IMR-90 (cell line): Measurements from ENCODE around the gene LRP1B. TPM values are rescaled to one million over a fixed set of nuclear protein-coding genes. Genes with fewer than 3 reads are reported as not detected.
A peak's percentile ranks its signal among the peaks of the same experiment; 100 is the strongest.

Experiments used
- ATAC-seq: fragments of 200-7000 bp; cut with Tn5 transposase; 2 replicates; pipeline ENCODE4 v1.9.1; 2020; ENCODE audit warnings: low read depth, mild to moderate bottlenecking, moderate library complexity
- BruUV-seq: library from RNA; stranded (reverse); fragments of 400-500 nt; replicated peaks from 2 replicates; lab custom pipeline; 2021; lab: Mats Ljungman, UMichigan
- CTCF ChIA-PET: fragments of 300-600 bp; formaldehyde crosslinking; extraction: SDS; loops from one replicate; lab custom pipeline; 2021; ENCODE audit warnings: antibody characterized with exemption; lab: Yijun Ruan, JAX
- POLR2A ChIA-PET: fragments of 300-600 bp; sonication (Branson Sonifier 250); formaldehyde crosslinking; loops from one replicate; lab custom pipeline; 2022; ENCODE audit warnings: antibody characterized with exemption; ENCODE audit not compliant: unreplicated experiment; lab: Charles Lee
- DNase-seq: peaks from one replicate; pipeline ENCODE4 v3.0.0; 2013
- H2AFZ ChIP-seq: replicated peaks from 2 replicates; pipeline ENCODE3; 2013; ENCODE audit warnings: low read length, mild to moderate bottlenecking; ENCODE audit not compliant: poor library complexity
- H2AK5ac ChIP-seq: 2 replicates; pipeline ENCODE4 v1.6.1; 2013; ENCODE audit warnings: low read depth, low read length, inconsistent platforms
- H2AK9ac ChIP-seq: replicated peaks from 2 replicates; pipeline ENCODE3; 2013; ENCODE audit warnings: mild to moderate bottlenecking, low read depth, low read length, moderate library complexity; ENCODE audit not compliant: poor library complexity
- H2BK120ac ChIP-seq: 2 replicates; pipeline ENCODE4 v1.6.1; 2013; ENCODE audit warnings: low read depth, low read length, inconsistent platforms
- H2BK15ac ChIP-seq: 3 replicates; pipeline ENCODE4 v1.6.1; 2013; ENCODE audit warnings: low read depth, low read length, inconsistent platforms
- H2BK20ac ChIP-seq: 2 replicates; pipeline ENCODE4 v1.6.1; 2013; ENCODE audit warnings: low read depth, mild to moderate bottlenecking, inconsistent platforms, low read length, moderate library complexity
- H2BK5ac ChIP-seq: 2 replicates; pipeline ENCODE4 v1.6.1; 2013; ENCODE audit warnings: mild to moderate bottlenecking, low read depth, low read length, inconsistent platforms; ENCODE audit not compliant: poor library complexity, severe bottlenecking
- H3K14ac ChIP-seq: replicated peaks from 2 replicates; pipeline ENCODE4 v1.6.1; 2013; ENCODE audit warnings: low read depth, low read length, inconsistent platforms
- H3K18ac ChIP-seq: 2 replicates; pipeline ENCODE4 v1.6.1; 2013; ENCODE audit warnings: low read depth, low read length, control low read depth
- H3K23ac ChIP-seq: 2 replicates; pipeline ENCODE4 v1.6.1; 2013; ENCODE audit warnings: low read depth, low read length, inconsistent platforms
- H3K27ac ChIP-seq: 2 replicates; pipeline ENCODE4 v1.5.1; 2013; ENCODE audit warnings: mild to moderate bottlenecking, control low read depth, low read length; ENCODE audit not compliant: insufficient read depth
- H3K27me3 ChIP-seq: 2 replicates; pipeline ENCODE4 v1.6.1; 2013; ENCODE audit warnings: low read length; ENCODE audit not compliant: control insufficient read depth, insufficient read depth
- H3K36me3 ChIP-seq: 2 replicates; pipeline ENCODE4 v1.6.1; 2013; ENCODE audit warnings: low read length, mixed read lengths; ENCODE audit not compliant: control insufficient read depth, insufficient read depth
- H3K4ac ChIP-seq: 2 replicates; pipeline ENCODE4 v1.6.1; 2013; ENCODE audit warnings: low read depth, low read length, inconsistent platforms
- H3K4me1 ChIP-seq: 2 replicates; pipeline ENCODE4 v1.6.1; 2013; ENCODE audit warnings: low read length, mixed read lengths; ENCODE audit not compliant: control insufficient read depth, insufficient read depth
- H3K4me2 ChIP-seq: 2 replicates; pipeline ENCODE4 v1.6.1; 2013; ENCODE audit warnings: low read depth, mild to moderate bottlenecking, control low read depth, low read length, moderate library complexity
- H3K4me3 ChIP-seq: 2 replicates; pipeline ENCODE4 v1.5.1; 2013; ENCODE audit warnings: low read depth, mild to moderate bottlenecking, control low read depth, low read length, moderate library complexity; ENCODE audit not compliant: insufficient read depth
- H3K56ac ChIP-seq: 2 replicates; pipeline ENCODE4 v1.6.1; 2013; ENCODE audit warnings: low read length, inconsistent platforms; ENCODE audit not compliant: insufficient read depth; ENCODE audit errors: extremely low read depth
- H3K79me1 ChIP-seq, 2 experiments: 2 replicates each; pipeline ENCODE4 v1.6.1; 2013; ENCODE audit warnings: low read length in 2 of 2, inconsistent platforms in 1 of 2, low read depth in 1 of 2
- H3K9ac ChIP-seq: 2 replicates; pipeline ENCODE4 v1.6.1; 2013; ENCODE audit warnings: low read depth, low read length, control low read depth
- H3K9me1 ChIP-seq: 2 replicates; pipeline ENCODE4 v1.6.1; 2013; ENCODE audit warnings: low read length, inconsistent platforms; ENCODE audit not compliant: insufficient read depth
- H3K9me3 ChIP-seq: 2 replicates; pipeline ENCODE4 v1.6.1; 2013; ENCODE audit warnings: low read length; ENCODE audit not compliant: control insufficient read depth, insufficient read depth
- H4K20me1 ChIP-seq: 2 replicates; pipeline ENCODE4 v1.6.1; 2013; ENCODE audit warnings: low read length, inconsistent platforms; ENCODE audit not compliant: insufficient read depth
- H4K5ac ChIP-seq: 2 replicates; pipeline ENCODE4 v1.6.1; 2013; ENCODE audit warnings: mild to moderate bottlenecking, low read depth, low read length, control low read depth
- H4K8ac ChIP-seq, 2 experiments: 2 replicates each; pipeline ENCODE4 v1.6.1; 2013; ENCODE audit warnings: low read depth in 2 of 2, low read length in 2 of 2, control low read depth in 1 of 2, inconsistent platforms in 1 of 2
- H4K91ac ChIP-seq: 2 replicates; pipeline ENCODE4 v1.6.1; 2013; ENCODE audit warnings: low read depth, low read length, inconsistent platforms; ENCODE audit not compliant: insufficient read depth
- CEBPB ChIP-seq: IDR thresholded peaks from 2 replicates; pipeline ENCODE4 v1.6.1; 2012; ENCODE audit warnings: low read depth, low read length, improper control_type of control experiment
- WGBS, 2 experiments: methylation state at CpG; one replicate each; pipeline versions ENCODE4 v1.1.5 to v1.1.7; 2013; ENCODE audit warnings: missing lambda C conversion rate in 2 of 2; ENCODE audit not compliant: insufficient read length in 1 of 2; ENCODE audit errors: extremely low coverage in 2 of 2; 5-methylcytosine and 5-hydroxymethylcytosine counted together
- dilution Hi-C: fragments of 300-500 bp; cut with HindIII; formaldehyde crosslinking; loops from one replicate; pipeline ENCODE4 v1.14.3; 2018; ENCODE audit warnings: low sequenced_read_pairs; ENCODE audit not compliant: unreplicated experiment
- in situ Hi-C: fragments of 300-500 bp; cut with MboI; formaldehyde crosslinking; loops from 3 replicates; pipeline ENCODE4 v1.14.3; 2019; ENCODE audit warnings: low sequenced_read_pairs, inconsistent platforms, mixed read lengths
- intact Hi-C: fragments of 100-400 bp; cut with micrococcal nuclease; formaldehyde crosslinking; loops from 2 replicates; pipeline ENCODE4 v1.10.0; 2022
- polyA plus RNA-seq, 3 experiments: library from polyadenylated mRNA; depleted of rRNA; stranded (reverse); fragments of >200 nt; gene quantifications; 2 replicates each; pipeline ENCODE4 v1.2.3, GENCODE V29; 2012; ENCODE audit warnings: low replicate concordance in 1 of 3
- total RNA-seq: library from RNA; depleted of rRNA; stranded (reverse); fragments of >200 nt; gene quantifications from 2 replicates; pipeline ENCODE4 v1.2.3, GENCODE V29; 2012
- TF ChIP-seq, protein P1 (sequence below): fragments of 150-350 bp; IDR thresholded peaks from 2 replicates; pipeline ENCODE4 v1.6.1; 2017; ENCODE audit warnings: mild to moderate bottlenecking, antibody characterized with exemption, low read length, low read depth

The LRP1B gene
- total and polyA plus RNA-seq, 2 of the 4 experiments (the other 2 are of a cell fraction): under 0.01 to 0.02 TPM

DNA sequence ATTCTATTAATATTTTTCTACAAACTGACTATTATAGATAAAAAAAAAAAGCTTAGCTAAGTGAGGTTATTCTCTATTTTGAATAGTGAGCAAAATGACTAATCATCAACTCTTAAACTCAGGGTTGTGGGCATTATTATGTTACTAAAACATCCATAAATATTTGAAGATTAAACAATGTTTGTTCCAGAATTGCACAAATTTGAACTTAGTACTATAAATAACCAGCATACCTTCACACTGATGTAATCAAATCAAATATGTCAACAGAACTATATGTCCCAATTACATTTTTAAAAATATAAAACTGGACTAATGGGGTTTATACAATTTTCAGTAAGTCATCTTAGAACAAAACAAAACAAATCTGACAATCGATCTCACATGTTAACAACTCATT, 800.9 kb downstream of the LRP1B start:
- intact Hi-C loops: loop anchor here (5.0 kb wide), 2 partner anchors 62 to 448 kb away; no protein-coding TSS in a partner anchor
- H3K4me2 ChIP-seq: no peak overlapping the region
- ChIA-PET POLR2A (no interaction called here), CTCF (no interaction called here)
- in situ Hi-C loops: no loop called here
- no peak overlapping the region for H4K8ac ChIP-seq
- no peaks in the 10 kb centered on the region for H4K20me1 ChIP-seq
- H3K36me3 ChIP-seq: no peaks in the 10 kb centered on the region
- ATAC-seq (peak; percentile 55), DNase-seq (peak; percentile 79)
- dilution Hi-C loops: no loop called here
- no peak overlapping the region for H3K18ac ChIP-seq
- peaks cover 3% of the 10 kb centered on the region for H3K4me1 ChIP-seq
- no peak overlapping the region for H2BK15ac ChIP-seq
- H3K14ac ChIP-seq: no peak overlapping the region
- H3K9me1 ChIP-seq: 0 out of 2 replicates have a peak, but pooled peaks cover 2% of the 10 kb centered on the region
- no peaks in the 10 kb centered on the region for H3K27me3 ChIP-seq
- no peak overlapping the region for H3K4ac ChIP-seq
- H2AK9ac ChIP-seq: no peak overlapping the region
- no peak overlapping the region for H2AK5ac ChIP-seq
- no peak overlapping the region for H3K56ac ChIP-seq
- no peak overlapping the region for H2BK120ac ChIP-seq
- H2BK20ac ChIP-seq: no peak overlapping the region
- no peak overlapping the region for H4K91ac ChIP-seq
- no peak overlapping the region for H3K23ac ChIP-seq
- no peak overlapping the region for H3K27ac ChIP-seq
- H2BK5ac ChIP-seq: peak overlapping the region; percentile 65
- H3K4me3 ChIP-seq: no peak overlapping the region
- TF ChIP-seq CEBPB: peak; percentile 82
- TF ChIP-seq, protein P1, sequence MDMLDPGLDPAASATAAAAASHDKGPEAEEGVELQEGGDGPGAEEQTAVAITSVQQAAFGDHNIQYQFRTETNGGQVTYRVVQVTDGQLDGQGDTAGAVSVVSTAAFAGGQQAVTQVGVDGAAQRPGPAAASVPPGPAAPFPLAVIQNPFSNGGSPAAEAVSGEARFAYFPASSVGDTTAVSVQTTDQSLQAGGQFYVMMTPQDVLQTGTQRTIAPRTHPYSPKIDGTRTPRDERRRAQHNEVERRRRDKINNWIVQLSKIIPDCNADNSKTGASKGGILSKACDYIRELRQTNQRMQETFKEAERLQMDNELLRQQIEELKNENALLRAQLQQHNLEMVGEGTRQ: no peak
- no TSS peak for BruUV-seq
- no peaks in the 10 kb centered on the region for H3K79me1 ChIP-seq
- H3K9me3 ChIP-seq: no peaks in the 10 kb centered on the region
- no CpG with 5 or more reads among the region's 1 CpG for WGBS, 2 experiments
- no peak overlapping the region for H2AFZ ChIP-seq
- H4K5ac ChIP-seq: no peak overlapping the region
- no peak overlapping the region for H3K9ac ChIP-seq
